ENCODE measurements around the gene EFHC1.

Gene EFHC1

DNA sequence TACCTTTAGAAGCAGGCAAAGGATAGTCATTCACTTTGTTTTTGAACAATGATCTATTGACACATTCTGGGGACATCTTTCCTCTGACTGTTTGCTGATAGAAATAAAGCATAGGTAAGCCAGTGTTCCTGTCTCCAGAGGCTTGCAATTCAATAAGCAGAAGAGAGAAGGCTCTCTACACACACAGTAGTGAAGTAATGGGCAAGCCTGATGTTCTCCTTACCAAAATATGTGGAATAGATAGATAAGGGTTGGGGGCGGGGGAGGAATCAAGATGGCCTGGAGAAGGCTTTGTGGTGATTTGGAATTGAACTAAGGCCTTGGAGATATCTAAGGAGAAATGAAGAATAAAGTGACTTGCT lies 30.9 kb upstream of the EFHC1 start:
- no peak overlapping the region for H3K4me3 ChIP-seq (ENCODE audit: control insufficient read depth, low read depth, low read length)
- TF ChIP-seq, protein P1, sequence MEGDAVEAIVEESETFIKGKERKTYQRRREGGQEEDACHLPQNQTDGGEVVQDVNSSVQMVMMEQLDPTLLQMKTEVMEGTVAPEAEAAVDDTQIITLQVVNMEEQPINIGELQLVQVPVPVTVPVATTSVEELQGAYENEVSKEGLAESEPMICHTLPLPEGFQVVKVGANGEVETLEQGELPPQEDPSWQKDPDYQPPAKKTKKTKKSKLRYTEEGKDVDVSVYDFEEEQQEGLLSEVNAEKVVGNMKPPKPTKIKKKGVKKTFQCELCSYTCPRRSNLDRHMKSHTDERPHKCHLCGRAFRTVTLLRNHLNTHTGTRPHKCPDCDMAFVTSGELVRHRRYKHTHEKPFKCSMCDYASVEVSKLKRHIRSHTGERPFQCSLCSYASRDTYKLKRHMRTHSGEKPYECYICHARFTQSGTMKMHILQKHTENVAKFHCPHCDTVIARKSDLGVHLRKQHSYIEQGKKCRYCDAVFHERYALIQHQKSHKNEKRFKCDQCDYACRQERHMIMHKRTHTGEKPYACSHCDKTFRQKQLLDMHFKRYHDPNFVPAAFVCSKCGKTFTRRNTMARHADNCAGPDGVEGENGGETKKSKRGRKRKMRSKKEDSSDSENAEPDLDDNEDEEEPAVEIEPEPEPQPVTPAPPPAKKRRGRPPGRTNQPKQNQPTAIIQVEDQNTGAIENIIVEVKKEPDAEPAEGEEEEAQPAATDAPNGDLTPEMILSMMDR (conservative IDR thresholded peaks at IDR 0.05; ENCODE audit: control insufficient read depth, insufficient read depth, low read depth, low read length), result no peak
- no peak for DNase-seq (ENCODE audit: low read depth)

DNA sequence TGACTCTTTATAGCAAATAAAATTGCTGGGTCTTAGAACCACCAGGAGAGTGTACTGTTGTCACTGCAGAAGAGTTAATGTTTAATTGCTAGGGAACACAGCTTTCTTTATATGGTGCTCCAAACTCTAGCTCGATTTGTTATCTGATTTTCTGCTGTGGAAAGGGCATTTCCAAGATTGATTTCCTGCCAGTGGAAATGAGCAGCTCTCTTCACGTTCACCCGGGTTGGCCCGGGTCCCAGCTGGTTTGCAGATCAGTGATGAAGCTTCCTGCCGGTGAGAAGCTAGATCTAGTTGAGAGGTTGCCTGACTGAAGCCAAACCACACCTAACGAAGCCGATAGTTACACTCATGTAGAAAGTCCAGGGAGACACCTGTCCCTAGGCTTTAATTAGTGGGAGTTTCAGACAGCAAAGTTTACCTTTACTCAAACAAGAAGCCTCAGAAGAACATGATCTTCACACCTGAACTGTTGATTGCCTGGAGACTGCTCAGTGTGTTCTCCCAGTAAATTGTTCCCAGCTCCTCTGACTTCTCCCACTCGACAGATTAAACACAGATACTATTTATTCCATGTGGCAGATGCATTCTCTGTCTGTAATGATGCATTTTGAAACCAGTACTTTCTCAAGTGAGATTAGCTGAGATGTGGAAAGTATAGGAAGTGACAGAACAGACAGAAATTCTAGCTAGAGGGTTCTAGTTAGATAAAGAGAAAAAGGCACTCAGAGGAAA lies 30.3 kb upstream of the EFHC1 start:
- TF ChIP-seq, protein P1 (conservative IDR thresholded peaks at IDR 0.05; ENCODE audit: control insufficient read depth, insufficient read depth, low read depth, low read length), result no peak
- DNase-seq (ENCODE audit: low read depth), result peak; percentile 42
- H3K4me3 ChIP-seq (ENCODE audit: control insufficient read depth, low read depth, low read length), result no peak overlapping the region

DNA sequence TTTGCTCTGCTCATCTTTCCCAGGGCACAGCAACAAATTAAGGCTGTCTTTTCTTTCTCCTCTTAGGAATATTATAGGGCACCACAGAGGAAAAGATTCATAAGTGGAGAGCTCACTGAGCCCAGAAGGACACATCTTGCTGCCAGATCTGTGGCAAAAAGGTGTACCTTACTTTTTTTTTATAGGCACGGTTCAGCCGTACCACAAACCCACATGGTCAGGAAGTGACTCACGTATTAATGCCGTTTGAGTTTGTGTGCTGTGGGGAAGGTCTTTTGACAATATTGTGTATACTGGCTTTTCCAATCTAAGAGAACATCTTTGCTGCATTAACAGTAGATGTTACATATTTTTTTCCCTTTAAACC lies 29.8 kb upstream of the EFHC1 start:
- H3K4me3 ChIP-seq (ENCODE audit: control insufficient read depth, low read depth, low read length), result no peak overlapping the region
- TF ChIP-seq, protein P1 (conservative IDR thresholded peaks at IDR 0.05; ENCODE audit: control insufficient read depth, insufficient read depth, low read depth, low read length), result no peak
- peak; percentile 64 for DNase-seq (ENCODE audit: low read depth)

DNA sequence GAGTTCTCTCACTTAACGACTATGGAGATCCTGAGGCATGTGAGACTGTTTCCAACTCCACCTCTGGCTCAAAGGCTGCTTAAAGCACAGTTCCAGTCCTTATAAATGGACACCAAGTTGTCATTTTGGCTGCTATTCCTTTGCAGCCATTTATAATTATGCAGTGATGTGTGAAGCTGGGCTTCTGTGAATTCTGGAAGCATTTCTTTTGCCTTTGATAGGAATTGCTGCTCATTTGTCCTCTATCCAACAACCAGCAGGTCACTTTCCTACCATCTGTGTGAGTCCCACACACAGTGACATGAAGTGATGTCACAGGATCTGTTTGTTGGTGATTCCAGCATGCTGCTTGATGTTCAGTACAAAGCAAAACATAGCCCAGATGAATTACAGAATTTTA lies 28.5 kb upstream of the EFHC1 start:
- DNase-seq (ENCODE audit: low read depth), result no peak
- TF ChIP-seq, protein P1 (conservative IDR thresholded peaks at IDR 0.05; ENCODE audit: control insufficient read depth, insufficient read depth, low read depth, low read length), result no peak
- H3K4me3 ChIP-seq (ENCODE audit: control insufficient read depth, low read depth, low read length), result no peak overlapping the region

DNA sequence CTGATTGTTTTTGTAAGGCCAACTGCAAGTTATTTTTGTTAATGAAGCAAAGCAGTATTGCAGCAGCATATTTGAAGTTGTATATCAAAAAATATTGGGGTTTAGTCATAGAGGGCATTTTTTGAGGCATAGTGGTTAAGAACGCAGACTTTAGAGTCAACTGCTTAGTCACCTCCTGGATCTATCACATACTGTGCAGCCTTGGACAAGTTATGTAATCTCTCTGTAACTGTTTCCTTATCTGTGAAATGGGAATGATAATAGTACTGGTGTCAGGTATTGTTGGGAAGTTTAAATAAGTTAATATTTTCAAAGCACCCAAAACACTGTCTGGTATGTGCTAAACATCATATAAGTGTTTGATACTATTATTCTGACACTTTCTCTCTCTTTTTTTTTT lies 27.2 kb upstream of the EFHC1 start:
- peak; percentile 83 for DNase-seq (ENCODE audit: low read depth)
- no peak overlapping the region for H3K4me3 ChIP-seq (ENCODE audit: control insufficient read depth, low read depth, low read length)
- TF ChIP-seq, protein P1 (conservative IDR thresholded peaks at IDR 0.05; ENCODE audit: control insufficient read depth, insufficient read depth, low read depth, low read length), result no peak

DNA sequence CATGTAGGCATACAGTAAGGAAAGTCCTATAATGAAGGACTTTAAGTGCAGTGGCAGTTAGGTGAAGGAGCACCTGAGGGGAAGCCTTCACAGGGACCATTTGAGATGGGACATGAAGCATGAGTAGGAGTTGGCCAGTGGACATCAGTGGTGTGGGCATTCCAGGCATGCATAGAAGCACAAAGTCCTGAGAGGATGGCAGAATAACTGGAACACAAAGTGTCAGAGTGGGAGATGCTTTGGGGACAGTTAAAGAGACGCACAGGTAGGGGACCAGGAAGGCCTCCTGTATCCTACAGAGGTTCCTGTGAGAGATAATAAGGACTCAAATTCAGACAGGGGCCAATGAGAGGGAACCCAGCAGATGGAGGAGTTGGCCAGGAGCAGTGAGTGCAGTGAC lies 26.4 kb upstream of the EFHC1 start:
- TF ChIP-seq, protein P1 (conservative IDR thresholded peaks at IDR 0.05; ENCODE audit: control insufficient read depth, insufficient read depth, low read depth, low read length), result no peak
- DNase-seq (ENCODE audit: low read depth), result no peak
- H3K4me3 ChIP-seq (ENCODE audit: control insufficient read depth, low read depth, low read length), result no peak overlapping the region

DNA sequence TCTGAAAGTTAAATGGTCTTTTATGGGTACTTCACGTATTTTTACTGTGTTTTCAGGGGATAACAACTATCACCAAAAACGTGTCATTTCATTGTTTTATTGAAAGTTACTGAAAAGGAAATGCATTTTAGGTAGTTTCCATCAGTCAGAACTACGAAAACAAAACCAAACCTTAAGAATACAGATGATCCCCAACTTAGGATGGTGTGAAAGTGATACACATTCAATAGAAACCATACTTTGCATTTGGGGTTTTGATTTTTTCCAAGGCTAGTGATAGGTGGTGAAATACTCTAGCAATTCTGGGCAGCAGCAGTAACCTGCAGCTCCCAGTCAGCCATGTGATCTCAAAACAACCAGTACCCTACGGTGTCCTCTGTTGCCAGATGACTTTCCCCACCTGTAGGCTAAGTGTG lies 25.9 kb upstream of the EFHC1 start:
- TF ChIP-seq, protein P1 (conservative IDR thresholded peaks at IDR 0.05; ENCODE audit: control insufficient read depth, insufficient read depth, low read depth, low read length), result no peak
- DNase-seq (ENCODE audit: low read depth), result no peak
- no peak overlapping the region for H3K4me3 ChIP-seq (ENCODE audit: control insufficient read depth, low read depth, low read length)
